Epithelial cell of esophagus (primary cell): ENCODE data around the gene DIP2C.

Experiments used
- DNase-seq: peaks from one replicate; pipeline ENCODE4 v3.0.0; 2010; ENCODE audit warnings: low read depth
- H3K4me3 ChIP-seq: 2 replicates; pipeline ENCODE4 v1.5.1; 2011; ENCODE audit warnings: mild to moderate bottlenecking, low read length, control low read depth
- CTCF ChIP-seq: IDR thresholded peaks from 2 replicates; pipeline ENCODE4 v1.5.1; 2011; ENCODE audit warnings: low read depth, mild to moderate bottlenecking, low read length, control low read depth, inconsistent platforms; ENCODE audit not compliant: insufficient read depth; ENCODE audit errors: missing control alignments

The DIP2C gene

GRCh38 chr10:383519-383918 lies 305.9 kb downstream of the DIP2C start:
- H3K4me3 ChIP-seq: no peak overlapping the region
- DNase-seq: no peak
- no peak for TF ChIP-seq CTCF

GRCh38 chr10:381805-382204 lies 307.7 kb downstream of the DIP2C start:
- TF ChIP-seq CTCF: no peak

GRCh38 chr10:381346-381745 lies 308.1 kb downstream of the DIP2C start:
- TF ChIP-seq CTCF: no peak
- no peak for DNase-seq
- H3K4me3 ChIP-seq: no peak overlapping the region

More at GRCh38 chr10:381805-382204, 307.7 kb downstream of the DIP2C start:
- no peak overlapping the region for H3K4me3 ChIP-seq
- DNase-seq: no peak

GRCh38 chr10:380313-380940 lies 309.0 kb downstream of the DIP2C start:
- TF ChIP-seq CTCF: no peak
- DNase-seq: no peak
- H3K4me3 ChIP-seq: no peak overlapping the region

GRCh38 chr10:378930-379704 lies 310.4 kb downstream of the DIP2C start:
- TF ChIP-seq CTCF: no peak
- no peak for DNase-seq
- no peak overlapping the region for H3K4me3 ChIP-seq

GRCh38 chr10:378230-378929 lies 311.1 kb downstream of the DIP2C start:
- TF ChIP-seq CTCF: no peak
- H3K4me3 ChIP-seq: no peak overlapping the region
- no peak for DNase-seq

GRCh38 chr10:377228-377627 lies 312.2 kb downstream of the DIP2C start:
- no peak overlapping the region for H3K4me3 ChIP-seq
- TF ChIP-seq CTCF: no peak
- no peak for DNase-seq
